Upper lobe of right lung (tissue), 1 donor: ENCODE results near the gene GNPTAB. TPM values are rescaled to one million over a fixed set of nuclear protein-coding genes. Genes with fewer than 3 reads are reported as not detected.

ENCODE experiments used
- ATAC-seq: fragments of 200-7000 bp; cut with Tn5 transposase; one replicate; pipeline ENCODE4 v1.9.1; 2020; ENCODE audit warnings: mild to moderate bottlenecking, moderate library complexity
- DNase-seq: peaks from one replicate; pipeline ENCODE4 v3.0.0-alpha.2; 2020
- H3K27ac ChIP-seq: fragments of 200-600 bp; one replicate; pipeline ENCODE4 v1.8.0; 2022
- H3K27me3 ChIP-seq: fragments of 200-600 bp; one replicate; pipeline ENCODE4 v1.8.0; 2022; ENCODE audit warnings: mild to moderate bottlenecking
- H3K36me3 ChIP-seq: fragments of 200-600 bp; one replicate; pipeline ENCODE4 v1.8.0; 2022
- H3K4me1 ChIP-seq: fragments of 200-600 bp; one replicate; pipeline ENCODE4 v1.8.0; 2022
- H3K4me3 ChIP-seq: fragments of 200-600 bp; one replicate; pipeline ENCODE4 v1.8.0; 2022; ENCODE audit warnings: mild to moderate bottlenecking
- H3K9me3 ChIP-seq: fragments of 200-600 bp; one replicate; pipeline ENCODE4 v1.8.0; 2022
- intact Hi-C: fragments of 100-400 bp; cut with DNase I; formaldehyde crosslinking; loops from one replicate; pipeline ENCODE4 v1.11.0; 2022
- total RNA-seq: library from RNA; stranded (reverse); fragmentation: NEBNext Ultra II Directional; extraction: Animal tissue kit (Norgen Biotek cat#: 25700); gene quantifications from one replicate; pipeline ENCODE4 v1.2.1, GENCODE V29; 2021
- TF ChIP-seq, protein P1 (sequence below): fragments of 200-600 bp; IDR thresholded peaks from one replicate; pipeline ENCODE4 v1.8.0; 2022; ENCODE audit warnings: antibody characterized with exemption
- donor health status: DM: no; HTN: yes; CAD: no; lungs with severe emphysema.

GNPTAB gene
- total RNA-seq, 1 donor from 2014 or later, result 65.9 TPM

DNA sequence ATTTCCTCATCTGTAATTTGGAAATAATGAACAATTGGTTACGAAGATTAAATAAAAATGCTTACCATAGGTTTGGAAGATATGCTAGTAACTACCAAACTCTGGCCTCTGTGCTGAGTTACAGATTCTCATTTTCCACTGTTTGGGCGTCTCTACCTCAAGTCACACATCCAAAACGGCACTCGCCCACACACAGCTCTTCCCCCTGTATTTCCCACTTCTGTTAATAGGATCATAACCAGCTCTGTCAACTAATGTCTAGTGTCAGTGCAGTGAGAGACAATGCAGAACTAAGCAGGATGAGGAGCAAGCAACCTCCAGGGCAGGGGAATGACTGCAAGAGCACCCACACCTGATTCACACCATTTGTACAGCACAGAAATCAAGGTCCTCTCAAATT, 80.6 kb downstream of the GNPTAB start:
- Histone ChIP-seq H3K27me3 (no peaks in the 10 kb centered on the region), H3K4me1 (no peaks in the 10 kb centered on the region), H3K9me3 (no peaks in the 10 kb centered on the region), H3K27ac (no peak overlapping the region), H3K36me3 (peaks cover 83% of the 10 kb centered on the region), H3K4me3 (no peak overlapping the region)
- DNase-seq (no peak), ATAC-seq (peak; percentile 33)
- TF ChIP-seq, protein P1, sequence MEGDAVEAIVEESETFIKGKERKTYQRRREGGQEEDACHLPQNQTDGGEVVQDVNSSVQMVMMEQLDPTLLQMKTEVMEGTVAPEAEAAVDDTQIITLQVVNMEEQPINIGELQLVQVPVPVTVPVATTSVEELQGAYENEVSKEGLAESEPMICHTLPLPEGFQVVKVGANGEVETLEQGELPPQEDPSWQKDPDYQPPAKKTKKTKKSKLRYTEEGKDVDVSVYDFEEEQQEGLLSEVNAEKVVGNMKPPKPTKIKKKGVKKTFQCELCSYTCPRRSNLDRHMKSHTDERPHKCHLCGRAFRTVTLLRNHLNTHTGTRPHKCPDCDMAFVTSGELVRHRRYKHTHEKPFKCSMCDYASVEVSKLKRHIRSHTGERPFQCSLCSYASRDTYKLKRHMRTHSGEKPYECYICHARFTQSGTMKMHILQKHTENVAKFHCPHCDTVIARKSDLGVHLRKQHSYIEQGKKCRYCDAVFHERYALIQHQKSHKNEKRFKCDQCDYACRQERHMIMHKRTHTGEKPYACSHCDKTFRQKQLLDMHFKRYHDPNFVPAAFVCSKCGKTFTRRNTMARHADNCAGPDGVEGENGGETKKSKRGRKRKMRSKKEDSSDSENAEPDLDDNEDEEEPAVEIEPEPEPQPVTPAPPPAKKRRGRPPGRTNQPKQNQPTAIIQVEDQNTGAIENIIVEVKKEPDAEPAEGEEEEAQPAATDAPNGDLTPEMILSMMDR, result no peak
- intact Hi-C loops, result no loop called here

DNA sequence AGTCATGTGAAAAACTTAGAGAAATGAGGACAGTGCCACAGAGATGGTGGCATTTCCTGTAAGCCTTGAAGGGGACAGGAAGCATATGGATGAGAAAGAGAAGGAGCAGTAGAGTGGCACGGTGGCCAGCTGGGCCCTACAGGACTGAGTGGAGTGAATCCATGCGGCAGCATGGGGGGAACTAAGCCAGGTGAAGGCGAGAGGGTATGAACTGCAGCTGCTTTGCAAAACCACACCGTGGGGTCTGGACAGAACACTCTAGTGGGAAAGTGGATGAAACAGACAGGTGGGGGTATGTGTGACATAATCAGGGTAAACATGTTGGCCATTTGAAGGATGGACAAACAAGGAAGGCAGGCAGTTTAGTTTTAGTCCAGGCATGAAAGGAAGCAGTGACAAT, 81.1 kb downstream of the GNPTAB start:
- Histone ChIP-seq H3K9me3 (no peaks in the 10 kb centered on the region), H3K4me3 (no peak overlapping the region), H3K27me3 (no peaks in the 10 kb centered on the region), H3K36me3 (peaks cover 83% of the 10 kb centered on the region), H3K27ac (no peak overlapping the region), H3K4me1 (no peaks in the 10 kb centered on the region)
- TF ChIP-seq, protein P1, result no peak
- DNase-seq (no peak), ATAC-seq (no peak)
- intact Hi-C loops, result no loop called here

DNA sequence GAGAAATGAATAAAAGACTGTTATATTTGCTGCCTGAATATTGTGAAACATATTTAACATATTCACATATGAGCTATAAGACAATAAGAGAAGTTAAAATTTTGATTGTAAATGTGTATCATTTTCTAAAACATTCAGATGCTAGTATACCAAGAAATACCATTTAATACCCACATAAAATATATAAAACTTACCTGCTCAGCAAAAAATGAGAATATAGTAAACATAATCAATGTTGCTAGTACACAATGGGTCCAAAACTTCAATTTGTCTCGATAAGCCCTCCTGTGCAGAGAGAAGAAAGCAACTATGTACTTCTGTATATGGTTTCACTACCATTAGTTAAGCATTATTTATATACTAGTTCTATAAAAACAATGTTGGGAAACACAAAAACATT, 81.9 kb downstream of the GNPTAB start:
- H3K36me3 ChIP-seq, result peaks cover 84% of the 10 kb centered on the region
- H3K27me3 ChIP-seq, result no peaks in the 10 kb centered on the region
- TF ChIP-seq, protein P1, result no peak
- no peaks in the 10 kb centered on the region for H3K4me1 ChIP-seq
- no peak overlapping the region for H3K4me3 ChIP-seq
- H3K9me3 ChIP-seq, result no peaks in the 10 kb centered on the region
- no peak overlapping the region for H3K27ac ChIP-seq
- intact Hi-C loops, result no loop called here
- DNase-seq (no peak), ATAC-seq (no peak)

DNA sequence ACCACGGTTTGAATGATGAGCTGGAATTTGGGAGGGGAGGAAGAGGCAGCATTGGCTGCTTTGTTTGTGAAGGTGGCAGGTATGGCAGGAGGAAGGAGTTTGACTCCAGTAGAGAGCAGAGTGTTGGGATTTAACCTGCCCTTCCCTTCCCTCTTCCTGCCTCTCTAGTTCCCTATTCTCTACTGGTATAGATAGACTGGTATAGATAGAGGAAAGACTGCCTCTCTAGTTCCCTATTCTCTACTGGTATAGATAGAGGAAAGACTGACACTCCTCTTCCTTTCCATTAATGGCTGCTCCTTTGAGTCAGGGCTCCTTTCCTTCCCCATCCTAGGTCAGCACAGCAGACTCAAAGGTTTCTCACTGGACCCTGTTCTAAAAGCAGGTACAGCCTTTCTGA, 83.1 kb downstream of the GNPTAB start:
- Histone ChIP-seq H3K4me1 (peaks cover 4% of the 10 kb centered on the region), H3K9me3 (no peaks in the 10 kb centered on the region), H3K4me3 (no peak overlapping the region), H3K27me3 (no peaks in the 10 kb centered on the region), H3K36me3 (peaks cover 82% of the 10 kb centered on the region), H3K27ac (no peak overlapping the region)
- DNase-seq (no peak), ATAC-seq (peak; percentile 74)
- intact Hi-C loops, result no loop called here
- TF ChIP-seq, protein P1, result no peak

DNA sequence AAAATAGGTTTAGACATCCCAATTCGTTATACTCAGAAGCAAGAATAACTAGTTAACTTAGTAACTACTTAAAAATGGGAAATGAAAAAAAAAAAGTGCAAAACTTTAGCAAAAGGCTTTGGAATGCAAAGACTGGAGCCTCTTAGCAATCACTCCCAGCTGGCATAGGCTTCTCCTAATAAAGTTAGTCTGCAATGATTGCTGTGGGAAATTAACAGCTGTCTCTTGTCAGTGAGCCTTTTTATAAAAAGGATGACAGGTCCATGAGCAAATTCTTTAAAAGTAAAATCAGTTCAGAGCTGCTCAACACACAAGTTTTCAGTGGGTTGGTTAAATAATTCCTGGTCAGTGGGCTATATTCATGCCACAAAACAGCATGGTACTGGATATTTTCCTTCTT, 84.1 kb downstream of the GNPTAB start:
- no peaks in the 10 kb centered on the region for H3K27me3 ChIP-seq
- no peak for ATAC-seq
- peaks cover 79% of the 10 kb centered on the region for H3K36me3 ChIP-seq
- H3K4me3 ChIP-seq, result no peak overlapping the region
- TF ChIP-seq, protein P1, result no peak
- intact Hi-C loops, result no loop called here
- H3K9me3 ChIP-seq, result no peaks in the 10 kb centered on the region
- H3K27ac ChIP-seq, result no peak overlapping the region
- DNase-seq, result no peak
- peaks cover 4% of the 10 kb centered on the region for H3K4me1 ChIP-seq

DNA sequence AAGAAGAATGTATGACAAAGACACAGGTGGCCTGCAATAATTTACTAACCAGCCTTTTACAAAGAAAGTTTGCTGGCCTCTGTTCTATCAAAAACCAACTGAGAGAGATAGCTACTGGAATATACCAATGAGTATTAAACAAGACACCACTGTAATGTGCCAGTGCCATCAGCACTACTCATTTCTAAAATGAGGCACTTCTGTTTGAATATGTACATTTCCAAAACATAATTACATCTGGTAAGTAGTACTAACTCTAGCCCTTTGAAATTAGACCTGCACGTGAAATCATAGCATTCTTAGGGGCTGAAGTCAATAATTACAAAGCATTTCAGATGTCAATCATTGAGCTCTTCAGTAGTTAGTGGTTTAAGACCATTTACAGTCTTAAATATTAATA, 84.6 kb downstream of the GNPTAB start:
- ATAC-seq (no peak), DNase-seq (no peak)
- Histone ChIP-seq H3K4me3 (no peak overlapping the region), H3K4me1 (peaks cover 4% of the 10 kb centered on the region), H3K27me3 (no peaks in the 10 kb centered on the region), H3K27ac (no peak overlapping the region), H3K9me3 (no peaks in the 10 kb centered on the region), H3K36me3 (peaks cover 79% of the 10 kb centered on the region)
- TF ChIP-seq, protein P1, result no peak
- intact Hi-C loops, result no loop called here
